GM18858 (cell line): ENCODE data around the gene GALNT2.

Experiments
- ATAC-seq: cut with Tn5 transposase; IDR thresholded peaks from one replicate; pipeline ENCODE4 v1.9.1; 2021; ENCODE audit not compliant: unreplicated experiment

The GALNT2 gene

DNA sequence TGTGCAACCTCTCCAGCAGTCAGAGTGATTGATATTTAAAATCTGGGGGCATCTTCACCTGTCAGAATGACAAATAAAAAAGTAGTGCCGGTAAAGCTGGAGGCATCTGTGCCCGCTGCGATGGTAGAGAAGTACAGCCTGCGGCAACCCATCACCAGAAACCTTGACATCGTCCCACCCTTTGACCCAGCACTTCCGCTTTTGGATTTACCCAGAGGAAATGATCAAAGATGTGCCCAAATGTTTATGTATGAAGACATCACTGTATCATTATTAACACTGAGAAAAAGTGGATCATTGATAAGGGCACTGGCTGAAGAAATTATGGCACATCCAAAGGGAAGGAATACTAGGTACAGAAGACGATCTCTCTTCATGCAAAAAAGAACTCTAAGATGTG lies 263.1 kb downstream of the GALNT2 start:
- ATAC-seq: no peak
